GM11168 (cell line): ENCODE results near the gene NIBAN1.
"Not testable (repeated sequence)": the region's sequence is repeated elsewhere in the genome, so short reads cannot be mapped to it uniquely, and the experiment has no call there.

Experiments
- in situ Hi-C: fragments of 300-500 bp; cut with MboI; formaldehyde crosslinking; loops from one replicate; pipeline ENCODE4 v1.12.0; 2022; ENCODE audit warnings: low sequenced_read_pairs; ENCODE audit not compliant: unreplicated experiment

NIBAN1 gene, protein sequence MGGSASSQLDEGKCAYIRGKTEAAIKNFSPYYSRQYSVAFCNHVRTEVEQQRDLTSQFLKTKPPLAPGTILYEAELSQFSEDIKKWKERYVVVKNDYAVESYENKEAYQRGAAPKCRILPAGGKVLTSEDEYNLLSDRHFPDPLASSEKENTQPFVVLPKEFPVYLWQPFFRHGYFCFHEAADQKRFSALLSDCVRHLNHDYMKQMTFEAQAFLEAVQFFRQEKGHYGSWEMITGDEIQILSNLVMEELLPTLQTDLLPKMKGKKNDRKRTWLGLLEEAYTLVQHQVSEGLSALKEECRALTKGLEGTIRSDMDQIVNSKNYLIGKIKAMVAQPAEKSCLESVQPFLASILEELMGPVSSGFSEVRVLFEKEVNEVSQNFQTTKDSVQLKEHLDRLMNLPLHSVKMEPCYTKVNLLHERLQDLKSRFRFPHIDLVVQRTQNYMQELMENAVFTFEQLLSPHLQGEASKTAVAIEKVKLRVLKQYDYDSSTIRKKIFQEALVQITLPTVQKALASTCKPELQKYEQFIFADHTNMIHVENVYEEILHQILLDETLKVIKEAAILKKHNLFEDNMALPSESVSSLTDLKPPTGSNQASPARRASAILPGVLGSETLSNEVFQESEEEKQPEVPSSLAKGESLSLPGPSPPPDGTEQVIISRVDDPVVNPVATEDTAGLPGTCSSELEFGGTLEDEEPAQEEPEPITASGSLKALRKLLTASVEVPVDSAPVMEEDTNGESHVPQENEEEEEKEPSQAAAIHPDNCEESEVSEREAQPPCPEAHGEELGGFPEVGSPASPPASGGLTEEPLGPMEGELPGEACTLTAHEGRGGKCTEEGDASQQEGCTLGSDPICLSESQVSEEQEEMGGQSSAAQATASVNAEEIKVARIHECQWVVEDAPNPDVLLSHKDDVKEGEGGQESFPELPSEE

DNA sequence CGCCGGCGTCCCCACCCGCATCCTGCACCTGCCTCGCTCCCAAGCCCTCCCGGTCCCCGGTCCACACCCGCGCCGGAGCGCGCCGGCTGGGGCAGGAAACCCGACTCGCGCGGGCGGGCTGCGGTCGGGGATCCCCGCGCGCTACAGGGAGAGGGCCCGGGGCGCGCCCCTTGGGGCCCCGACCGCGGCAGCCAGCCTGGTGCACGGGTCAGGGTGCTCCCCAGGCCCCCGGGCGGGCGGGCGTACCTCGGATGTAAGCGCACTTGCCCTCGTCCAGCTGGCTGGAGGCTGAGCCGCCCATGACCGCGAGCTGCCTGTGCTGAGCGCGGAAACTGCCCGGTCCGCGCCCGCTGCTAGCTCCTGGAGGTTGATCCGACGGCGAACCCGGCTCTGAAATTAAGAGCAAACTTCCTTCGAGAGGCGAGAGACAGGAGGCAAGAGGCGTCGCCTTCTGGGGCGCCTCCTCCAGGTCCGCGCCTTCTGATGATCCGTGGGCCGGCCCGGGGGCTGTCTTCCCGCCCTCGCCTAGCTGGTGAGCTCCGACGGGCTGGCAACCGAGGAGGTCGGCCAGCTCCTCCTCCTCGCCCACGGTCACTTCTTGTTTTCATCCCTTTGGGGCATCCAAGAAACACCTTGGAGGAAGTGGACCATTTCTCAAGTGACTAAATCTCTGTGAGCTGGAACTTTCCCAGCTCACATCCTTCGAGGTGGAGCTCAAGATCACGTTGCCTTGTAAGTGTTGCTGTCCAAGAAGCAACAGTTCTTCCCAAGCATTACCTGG, at the start of gene NIBAN1:
TSS of gene NIBAN1 (minus strand) at position 453 of the 781 bp plus-strand sequence. CDS start at position 301, 152 bp downstream.
- in situ Hi-C loops: loop anchor here (5.0 kb wide), 1 partner anchor 152 kb away; no protein-coding TSS in a partner anchor

DNA sequence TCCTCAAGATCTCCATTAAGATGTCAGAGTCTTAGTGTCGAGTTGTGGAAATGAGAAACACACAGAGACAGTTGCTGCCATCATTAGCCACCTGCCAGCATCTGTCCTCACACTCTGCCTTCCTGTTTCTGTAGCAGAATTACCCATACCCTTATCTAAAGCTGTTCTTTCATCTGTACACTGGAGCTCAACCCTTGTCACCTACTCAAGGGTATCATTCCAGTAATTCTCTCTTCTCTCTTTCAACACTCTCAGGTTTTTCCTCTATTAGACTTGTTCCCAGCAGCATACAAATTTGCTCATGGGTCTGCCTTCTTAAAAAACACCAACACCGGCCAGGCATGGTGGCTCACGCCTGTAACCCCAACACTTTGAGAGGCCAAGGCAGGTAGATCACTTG, 43.7 kb upstream of the NIBAN1 start:
- in situ Hi-C loops: no loop called here

DNA sequence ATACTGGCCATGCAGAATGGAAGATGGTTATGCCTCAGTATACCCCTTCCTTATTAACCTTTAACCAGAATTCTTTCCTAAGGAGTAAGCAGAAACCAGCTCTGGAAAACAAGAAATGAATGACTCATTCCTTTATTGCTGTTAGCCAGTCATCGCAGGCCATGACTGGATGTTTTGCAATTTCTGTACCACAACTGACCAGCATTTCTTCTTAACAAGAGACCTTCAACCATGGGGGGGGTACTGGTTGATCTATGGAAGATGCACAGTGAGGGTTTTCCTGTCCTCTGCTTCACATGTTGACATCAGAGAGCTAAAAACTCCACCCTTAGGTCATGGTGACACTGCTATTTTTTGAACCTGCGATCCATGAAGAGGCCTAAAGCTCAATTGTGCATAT, 43.0 kb upstream of the NIBAN1 start:
- in situ Hi-C loops: no loop called here

DNA sequence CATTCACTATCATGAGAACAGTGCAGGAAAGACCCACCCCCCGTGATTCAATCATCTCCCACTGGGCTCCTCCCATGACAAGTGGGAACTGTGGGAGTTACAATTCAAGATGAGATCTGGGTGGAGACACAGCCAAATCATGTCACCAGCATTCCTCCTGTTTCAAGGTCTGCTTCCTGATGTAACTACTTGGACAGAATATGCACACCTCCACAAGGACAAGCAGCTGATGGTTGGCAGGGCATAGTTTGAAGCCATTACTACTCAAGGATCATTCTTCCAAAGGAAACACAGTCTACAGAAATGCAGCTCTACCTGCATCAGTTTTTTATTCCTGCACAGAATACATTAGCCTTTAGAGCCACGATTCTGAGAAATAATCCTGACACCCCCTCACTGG, 42.6 kb upstream of the NIBAN1 start:
- in situ Hi-C loops: no loop called here

DNA sequence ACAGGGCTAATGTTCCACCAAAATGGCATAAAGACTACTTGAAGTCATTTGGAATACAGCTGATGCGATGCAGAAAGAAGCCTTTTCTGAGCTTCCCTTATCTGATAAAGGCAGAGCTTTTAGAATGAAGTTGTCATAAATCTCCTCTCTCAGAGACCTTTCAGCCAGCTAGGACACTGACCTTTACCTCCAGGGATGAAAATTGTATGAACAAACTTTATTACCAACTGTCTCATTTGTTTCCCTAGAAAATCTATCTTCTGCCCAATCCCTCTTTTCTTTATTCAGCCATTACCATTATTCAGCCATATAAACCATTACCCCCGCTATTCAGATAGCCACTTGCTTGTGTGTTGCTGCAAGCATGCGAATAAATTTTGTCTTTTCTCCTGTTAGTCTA, 41.3 kb upstream of the NIBAN1 start:
- in situ Hi-C loops: no loop called here

DNA sequence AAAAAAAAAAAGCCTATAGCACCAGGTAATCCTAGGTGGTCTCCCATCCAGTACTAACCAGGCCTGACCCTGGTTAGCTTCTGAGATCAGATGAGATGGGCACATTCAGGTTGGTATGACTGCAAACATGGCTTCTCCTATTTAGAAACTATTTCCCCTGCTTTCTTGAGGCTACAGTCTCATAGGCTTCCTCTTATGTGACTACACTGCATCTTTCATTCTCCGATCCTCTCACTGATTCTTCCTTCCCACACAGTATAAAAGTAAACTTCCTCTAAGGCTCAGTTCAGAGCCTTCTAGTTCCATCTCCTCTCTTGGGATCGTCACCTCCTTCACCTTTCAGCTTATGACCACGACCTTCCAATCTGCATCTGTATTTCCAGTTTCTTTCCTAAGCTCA, 40.6 kb upstream of the NIBAN1 start:
- in situ Hi-C loops: no loop called here

DNA sequence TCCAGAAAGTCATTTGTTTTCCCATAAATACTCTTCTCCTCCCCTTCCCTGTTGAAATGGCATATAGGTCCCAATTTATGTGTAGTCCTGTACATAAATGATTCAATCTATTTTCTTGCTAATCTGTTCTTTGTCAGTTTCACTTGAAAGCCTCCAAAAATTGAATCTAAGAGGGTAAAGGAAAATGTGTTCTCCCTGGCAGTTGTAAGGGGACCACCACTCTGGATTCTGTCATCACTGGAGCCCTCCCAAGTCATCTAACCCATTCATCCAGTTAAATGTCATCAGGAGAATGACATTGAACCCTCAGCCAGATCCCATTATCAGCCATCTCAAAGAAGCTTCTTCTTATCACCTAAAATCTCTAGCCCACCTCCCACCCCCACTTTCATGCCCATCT, 36.1 kb upstream of the NIBAN1 start:
- in situ Hi-C loops: no loop called here

DNA sequence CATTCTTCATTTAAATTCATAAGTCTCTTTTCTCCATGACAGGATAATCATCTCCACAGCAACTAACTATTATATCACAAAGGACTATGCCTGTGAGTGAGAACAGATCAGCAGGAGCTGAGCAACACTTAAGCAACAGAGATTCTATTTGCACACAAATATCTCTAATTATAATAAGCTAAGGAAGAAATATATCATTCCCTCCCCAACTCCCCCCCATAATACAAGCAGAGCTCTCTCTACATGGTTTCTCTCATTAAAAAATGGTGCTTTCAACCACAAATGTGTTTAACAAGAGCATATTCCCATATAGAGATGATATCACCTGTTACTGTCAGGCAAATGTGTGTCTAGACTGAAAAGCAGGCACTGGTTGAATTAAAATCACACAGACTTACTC, 34.5 kb upstream of the NIBAN1 start:
- in situ Hi-C loops: no loop called here

DNA sequence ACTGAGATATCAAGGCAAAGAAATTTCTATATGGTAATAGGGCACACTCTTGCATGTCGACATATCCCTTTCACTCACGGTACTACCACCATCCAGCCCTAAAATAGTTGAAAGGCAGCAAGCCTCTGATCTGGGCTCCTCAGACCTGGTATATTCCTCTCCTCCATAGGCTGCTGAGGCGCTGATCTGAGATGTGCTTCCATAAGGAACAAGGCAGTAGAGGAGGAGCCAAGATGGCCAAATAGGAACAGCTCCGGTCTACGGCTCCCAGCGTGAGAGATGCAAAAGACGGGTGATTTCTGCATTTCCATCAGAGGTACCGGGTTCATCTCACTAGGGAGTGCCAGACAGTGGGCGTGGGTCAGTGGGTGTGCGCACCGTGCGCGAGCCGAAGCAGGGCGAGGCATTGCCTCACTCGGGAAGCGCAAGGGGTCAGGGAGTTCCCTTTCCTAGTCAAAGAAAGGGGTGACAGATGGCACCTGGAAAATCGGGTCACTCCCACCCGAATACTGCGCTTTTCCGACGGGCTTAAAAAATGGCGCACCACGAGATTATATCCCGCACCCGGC, 27.1 kb upstream of the NIBAN1 start:
- in situ Hi-C loops: not testable (repeated sequence)

DNA sequence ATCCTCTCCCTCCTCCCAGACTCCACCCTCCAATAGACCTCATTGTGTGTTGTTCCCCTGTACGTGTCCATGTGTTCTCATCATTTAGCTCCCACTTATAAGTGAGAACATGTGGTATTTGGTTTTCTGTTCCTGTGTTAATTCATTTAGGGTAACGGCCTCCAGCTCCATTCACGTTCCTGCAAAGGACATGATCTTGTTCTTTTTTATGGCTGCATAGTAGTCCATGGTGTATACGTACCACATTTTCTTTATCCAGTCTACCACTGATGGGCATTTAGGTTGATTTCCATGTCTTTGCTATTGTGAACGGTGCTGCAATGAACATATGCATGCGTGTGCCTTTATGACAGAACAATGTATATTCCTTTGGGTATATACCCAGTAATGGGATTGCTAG, 25.7 kb upstream of the NIBAN1 start:
- in situ Hi-C loops: not testable (repeated sequence)

DNA sequence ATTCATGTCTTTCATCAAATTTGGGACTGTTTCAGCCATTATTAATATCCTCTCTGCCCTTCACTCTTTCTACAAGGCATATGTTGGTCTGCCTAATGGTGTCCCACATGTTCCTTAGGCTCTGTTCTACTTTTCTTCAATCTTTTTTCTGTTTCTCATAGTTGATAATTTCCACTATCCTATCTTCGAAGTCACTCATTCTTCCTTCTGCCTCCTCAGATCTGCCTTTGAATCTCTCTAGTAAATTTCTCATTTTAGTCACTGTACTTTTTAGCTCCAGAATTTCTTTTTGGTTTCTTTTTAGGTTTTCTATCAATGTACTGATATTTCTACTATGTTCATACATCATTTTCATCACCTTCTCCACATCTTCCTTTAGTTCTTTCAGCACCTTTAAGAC, 20.0 kb upstream of the NIBAN1 start:
- in situ Hi-C loops: no loop called here

DNA sequence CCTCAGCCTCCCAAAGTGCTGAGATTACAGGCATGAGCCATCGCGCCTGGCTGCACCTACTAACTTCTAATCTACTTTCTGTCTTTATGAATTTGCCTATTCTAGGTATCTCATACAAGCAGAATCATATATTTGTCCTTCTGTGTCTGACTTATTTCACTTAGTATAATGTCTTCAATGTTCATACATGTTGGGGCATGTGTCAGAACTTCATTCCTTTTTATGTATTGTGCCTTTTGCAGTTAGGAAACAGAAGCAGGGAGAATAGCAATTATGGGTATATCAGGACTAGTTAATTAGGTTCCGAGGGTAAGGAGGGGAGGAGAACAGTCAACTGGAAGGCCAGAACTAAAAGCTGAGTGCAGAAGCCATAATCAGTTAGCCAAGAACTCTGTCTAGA, 18.0 kb upstream of the NIBAN1 start:
- in situ Hi-C loops: no loop called here

DNA sequence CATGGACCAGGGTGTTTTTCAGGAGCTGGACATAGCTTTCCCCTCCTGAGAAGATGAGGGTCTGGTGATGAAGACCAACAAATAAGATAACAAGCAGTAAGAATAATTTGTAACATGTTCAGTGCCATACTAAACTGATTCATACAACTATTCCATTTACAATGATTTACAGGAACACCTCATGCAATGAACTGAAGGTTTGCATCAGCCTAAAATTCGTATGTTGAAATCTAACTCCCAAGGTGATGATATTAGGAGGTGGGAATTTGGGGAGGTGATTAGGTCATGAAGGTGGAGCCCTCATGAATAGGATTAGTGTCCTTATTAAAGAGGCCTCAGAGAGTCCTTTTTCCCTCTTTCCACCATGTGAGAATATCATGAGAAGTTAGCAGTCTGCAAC, 15.9 kb upstream of the NIBAN1 start:
- in situ Hi-C loops: no loop called here

DNA sequence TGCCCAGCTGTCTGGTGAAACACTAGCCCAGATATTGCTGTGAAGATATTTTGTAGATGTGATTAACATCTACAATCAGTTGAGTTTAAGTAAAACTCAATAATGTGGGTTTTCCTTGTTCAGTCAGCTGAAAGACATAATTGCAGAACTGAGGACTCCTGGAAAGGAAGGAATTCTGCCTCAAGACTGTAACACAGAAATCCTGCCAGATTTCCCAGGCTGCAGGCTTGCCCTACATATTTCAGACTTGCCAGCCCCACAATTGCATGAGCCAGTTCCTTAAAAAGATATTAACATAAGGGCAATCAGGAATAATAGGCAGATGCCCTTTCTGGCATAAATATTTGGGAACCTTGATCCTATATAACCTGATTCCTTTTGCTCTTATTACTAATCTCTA, 14.2 kb upstream of the NIBAN1 start:
- in situ Hi-C loops: no loop called here

DNA sequence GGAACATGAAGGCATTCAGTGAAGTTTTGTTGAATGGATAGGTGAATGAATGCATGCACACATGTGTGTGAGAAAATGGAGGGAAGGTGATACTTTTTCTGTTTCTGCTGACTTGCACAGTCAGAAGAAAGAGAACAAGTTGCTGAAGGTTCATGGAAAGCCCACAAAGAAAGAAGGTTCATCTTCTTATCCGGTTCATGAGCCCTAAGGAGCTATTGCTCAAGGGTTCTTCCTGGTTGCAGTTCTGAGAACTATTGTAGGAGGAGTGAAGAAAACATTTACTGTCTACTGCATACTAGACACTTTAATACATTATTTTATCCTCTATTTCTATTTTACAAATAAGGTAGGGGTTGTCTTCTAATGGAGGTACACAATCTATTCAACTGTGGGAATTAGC, 13.4 kb upstream of the NIBAN1 start:
- in situ Hi-C loops: no loop called here

DNA sequence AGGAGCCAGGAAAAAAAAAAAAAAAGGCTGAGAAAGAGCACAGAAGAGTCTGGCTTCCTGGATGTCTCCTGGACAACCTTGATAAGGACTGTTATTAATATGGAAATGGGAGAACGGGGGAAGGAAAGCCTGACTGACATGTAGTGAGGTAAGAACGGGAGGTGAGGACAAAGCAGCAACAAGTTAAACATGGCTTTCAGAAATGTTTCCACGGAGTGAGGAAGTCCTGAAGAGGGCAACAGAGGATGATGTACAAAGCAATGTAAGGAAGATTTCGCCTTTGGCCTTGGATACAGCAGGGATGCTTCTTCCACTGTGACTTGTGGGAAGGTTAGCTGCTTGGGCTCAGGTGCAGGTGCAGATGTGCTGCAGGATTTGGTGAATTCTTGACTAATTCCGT, 11.9 kb upstream of the NIBAN1 start:
- in situ Hi-C loops: no loop called here

DNA sequence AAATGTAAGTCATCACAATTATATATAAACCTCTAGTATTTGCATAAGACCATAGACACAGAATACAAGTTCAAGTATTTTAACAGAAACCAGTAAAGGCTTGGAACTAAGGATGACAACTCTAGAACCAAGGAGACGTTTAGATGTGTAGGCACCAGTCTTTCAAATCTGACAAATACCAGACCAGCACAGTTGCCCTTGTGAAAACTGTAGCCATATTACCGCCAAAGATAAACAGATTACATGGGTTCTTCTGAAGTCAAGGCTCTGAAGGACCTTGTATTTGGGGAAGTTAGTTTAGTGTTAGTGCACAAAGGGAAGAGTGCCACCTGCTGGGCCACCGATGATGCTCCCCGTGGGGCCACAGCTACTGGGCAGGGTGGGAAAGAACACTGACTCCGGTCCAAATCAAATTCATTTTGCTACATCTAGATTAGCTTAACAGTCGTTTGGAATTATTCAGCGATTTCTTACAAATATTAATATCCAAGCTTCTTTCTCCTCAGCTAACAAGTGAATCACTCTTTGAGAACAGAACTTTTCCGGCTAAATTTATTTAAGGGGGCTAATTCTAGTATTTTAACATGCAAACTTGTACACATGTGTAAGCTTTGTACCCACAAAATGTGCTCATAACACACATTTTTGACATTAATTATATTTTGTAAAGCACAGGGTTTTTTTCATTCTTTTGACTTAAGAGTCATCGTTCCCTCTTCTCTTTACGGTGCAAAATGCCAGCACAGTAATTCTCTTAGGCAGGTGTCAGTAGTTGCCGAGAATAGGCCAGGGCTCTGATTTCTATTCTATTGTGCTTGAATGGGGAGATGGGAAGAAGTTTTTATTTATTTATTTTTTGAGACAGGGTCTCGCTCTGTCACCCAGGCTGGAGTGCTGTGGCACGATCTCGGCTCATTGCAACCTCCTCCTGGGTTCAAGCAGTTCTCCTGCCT, 8.0 kb upstream of the NIBAN1 start:
- in situ Hi-C loops: no loop called here

DNA sequence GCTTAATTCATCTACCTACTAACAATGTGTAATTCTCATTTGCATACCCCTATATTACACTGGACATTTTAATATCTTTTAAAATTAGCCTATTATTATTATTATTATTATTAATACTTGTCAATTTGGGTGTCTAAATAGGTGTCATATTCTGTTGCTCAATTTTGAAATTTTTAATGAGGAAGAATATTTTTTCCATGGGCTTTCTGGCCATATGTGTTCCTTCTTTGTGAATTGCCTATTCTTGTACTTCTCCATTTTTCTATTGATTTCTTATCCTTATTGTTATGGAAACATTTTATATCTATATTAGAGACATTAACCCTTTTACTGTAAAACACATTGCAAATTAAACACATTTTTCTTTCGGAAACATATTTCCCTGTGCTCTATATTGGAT, 6.4 kb upstream of the NIBAN1 start:
- in situ Hi-C loops: no loop called here

DNA sequence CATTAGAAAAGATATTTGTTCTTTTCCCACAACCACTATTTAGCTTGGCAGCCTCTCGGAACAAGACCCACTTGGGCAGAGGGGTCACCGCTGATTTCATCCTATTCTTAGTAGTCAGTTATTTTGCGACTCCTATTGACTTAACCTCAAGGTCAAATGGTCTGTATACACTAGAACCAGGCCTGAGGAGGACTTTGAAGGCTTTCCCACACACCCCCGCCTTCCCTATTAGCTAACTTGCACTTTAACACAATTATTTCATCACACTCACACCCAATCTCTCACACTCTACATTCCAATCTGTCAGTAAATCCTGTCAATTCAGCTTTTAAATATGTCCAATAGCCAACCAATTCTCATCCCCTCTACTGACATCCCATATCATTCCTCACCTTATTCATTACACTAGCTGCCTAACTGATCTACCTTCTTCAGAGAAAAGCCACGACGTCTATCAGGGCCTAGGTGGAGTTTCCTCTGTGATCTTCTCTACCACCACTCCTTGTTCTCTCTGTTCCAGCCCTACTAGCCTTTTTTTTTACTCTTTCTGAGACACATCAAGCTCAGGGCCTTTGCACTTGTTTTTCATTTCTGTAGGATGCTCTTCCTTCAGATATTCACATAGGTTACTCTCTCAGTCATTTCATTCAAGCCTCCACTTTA, 1.0 kb upstream of the NIBAN1 start:
- in situ Hi-C loops: no loop called here
